Nephron (organoid): ENCODE data around the gene HGD.

Source experiments
- H3K27ac Mint-ChIP-seq, 3 experiments: 2 replicates each; pipeline ENCODE4 v1.8.0; 2020; ENCODE audit warnings: mixed read lengths in 3 of 3, mild to moderate bottlenecking in 2 of 3, moderate library complexity in 1 of 3
- H3K27me3 Mint-ChIP-seq: 2 replicates; pipeline ENCODE4 v1.8.0; 2021; ENCODE audit warnings: low read depth, mild to moderate bottlenecking, moderate library complexity, mixed read lengths
- H3K36me3 Mint-ChIP-seq: 2 replicates; pipeline ENCODE4 v1.8.0; 2020; ENCODE audit warnings: low read depth, mixed read lengths
- H3K4me1 Mint-ChIP-seq: 2 replicates; pipeline ENCODE4 v1.8.0; 2020; ENCODE audit warnings: mixed read lengths
- H3K4me3 Mint-ChIP-seq, 3 experiments: 2 replicates each; pipeline ENCODE4 v1.8.0; 2020; ENCODE audit warnings: mild to moderate bottlenecking in 3 of 3, mixed read lengths in 3 of 3, moderate library complexity in 2 of 3
- H3K9me3 Mint-ChIP-seq: 2 replicates; pipeline ENCODE4 v1.8.0; 2020; ENCODE audit warnings: mixed read lengths
- CTCF ChIP-seq, 3 experiments: fragments of 200-600 bp; sonication (generic); IDR thresholded peaks; one replicate each; pipeline ENCODE4 v1.5.0; 2021; ENCODE audit warnings: antibody characterized with exemption in 3 of 3; ENCODE audit not compliant: unreplicated experiment in 3 of 3

The HGD gene

GRCh38 chr3:120693439-120694171 lies 11.6 kb upstream of the HGD start:
- H3K4me3 Mint-ChIP-seq: no peak overlapping the region
- no peak for TF ChIP-seq CTCF (IDR thresholded peaks at IDR 0.05; ENCODE audit: unreplicated experiment in 3 of 3)
- H3K27ac Mint-ChIP-seq: peak overlapping the region in 2 of 3 experiments; percentile 30 to 55
- no peaks in the 10 kb centered on the region for H3K9me3 Mint-ChIP-seq
- no peaks in the 10 kb centered on the region for H3K4me1 Mint-ChIP-seq
- no peaks in the 10 kb centered on the region for H3K27me3 Mint-ChIP-seq
- peaks cover 4% of the 10 kb centered on the region for H3K36me3 Mint-ChIP-seq

GRCh38 chr3:120689395-120689794 lies 7.4 kb upstream of the HGD start:
- Mint-ChIP-seq H3K9me3 (no peaks in the 10 kb centered on the region), H3K27ac (no peak overlapping the region), H3K36me3 (peaks cover 4% of the 10 kb centered on the region), H3K4me1 (no peaks in the 10 kb centered on the region), H3K4me3 (no peak overlapping the region), H3K27me3 (no peaks in the 10 kb centered on the region)
- TF ChIP-seq CTCF (IDR thresholded peaks at IDR 0.05; ENCODE audit: unreplicated experiment in 3 of 3): no peak

GRCh38 chr3:120688121-120688520 lies 6.1 kb upstream of the HGD start:
- Mint-ChIP-seq H3K27ac (no peak overlapping the region), H3K36me3 (peaks cover 4% of the 10 kb centered on the region), H3K9me3 (no peaks in the 10 kb centered on the region), H3K4me1 (no peaks in the 10 kb centered on the region), H3K27me3 (no peaks in the 10 kb centered on the region), H3K4me3 (no peak overlapping the region)
- TF ChIP-seq CTCF (IDR thresholded peaks at IDR 0.05; ENCODE audit: unreplicated experiment in 3 of 3): no peak

DNA sequence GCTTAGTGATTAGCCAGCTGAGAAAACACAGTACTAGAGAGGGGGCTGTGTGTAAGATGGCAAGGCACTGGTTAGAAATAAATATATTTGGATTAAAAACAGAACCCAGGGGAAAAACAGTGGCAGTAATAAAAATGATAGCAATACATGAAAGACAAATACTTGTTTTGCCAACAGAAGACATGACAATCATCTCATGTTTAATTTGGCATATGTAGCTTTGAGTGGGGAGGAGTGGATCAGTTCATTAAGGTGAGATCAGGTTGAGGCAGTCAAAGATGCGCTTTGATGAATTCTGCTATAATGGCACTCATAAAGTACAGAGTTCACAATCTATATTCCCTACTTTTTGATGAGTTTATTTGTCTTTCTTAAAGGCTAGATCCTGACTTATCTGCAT lies 3.4 kb upstream of the HGD start:
- H3K9me3 Mint-ChIP-seq: no peaks in the 10 kb centered on the region
- H3K36me3 Mint-ChIP-seq: no peaks in the 10 kb centered on the region
- H3K4me3 Mint-ChIP-seq: no peak overlapping the region
- no peaks in the 10 kb centered on the region for H3K27me3 Mint-ChIP-seq
- peak overlapping the region in 1 of 3 experiments; percentile 9 for H3K27ac Mint-ChIP-seq
- peaks cover 9% of the 10 kb centered on the region for H3K4me1 Mint-ChIP-seq
- TF ChIP-seq CTCF (IDR thresholded peaks at IDR 0.05; ENCODE audit: unreplicated experiment in 3 of 3): no peak

DNA sequence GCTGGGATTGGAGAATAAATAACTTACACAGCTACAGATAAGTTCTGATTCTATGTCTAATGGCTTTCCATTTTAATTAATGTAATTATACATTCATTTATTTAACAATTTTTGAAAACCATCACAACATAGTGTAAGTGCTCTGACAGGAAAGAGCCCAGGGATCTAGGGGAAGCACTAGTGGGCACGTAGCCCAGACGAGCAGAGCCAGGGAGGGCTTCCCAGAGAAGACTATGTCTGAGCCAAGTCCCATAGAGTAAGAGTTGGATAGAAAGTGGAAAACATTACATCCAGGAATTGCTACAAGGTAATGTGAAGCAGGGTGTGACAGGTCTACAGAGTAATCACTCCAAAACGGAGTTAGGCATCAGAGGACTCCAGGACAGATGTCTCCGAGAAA lies 2.9 kb upstream of the HGD start:
- Mint-ChIP-seq H3K27me3 (no peaks in the 10 kb centered on the region), H3K4me1 (peaks cover 10% of the 10 kb centered on the region), H3K36me3 (no peaks in the 10 kb centered on the region), H3K4me3 (no peak overlapping the region), H3K27ac (peak overlapping the region in 1 of 3 experiments; percentile 9), H3K9me3 (no peaks in the 10 kb centered on the region)
- TF ChIP-seq CTCF (IDR thresholded peaks at IDR 0.05; ENCODE audit: unreplicated experiment in 3 of 3): no peak

- no peaks in the 10 kb centered on the region for H3K27me3 Mint-ChIP-seq
- no peaks in the 10 kb centered on the region for H3K9me3 Mint-ChIP-seq
- no peak overlapping the region for H3K4me3 Mint-ChIP-seq
- TF ChIP-seq CTCF (IDR thresholded peaks at IDR 0.05; ENCODE audit: unreplicated experiment in 3 of 3): no peak
- H3K27ac Mint-ChIP-seq: peak overlapping the region in 2 of 3 experiments; percentile 93 to 99
- no peaks in the 10 kb centered on the region for H3K36me3 Mint-ChIP-seq
- H3K4me1 Mint-ChIP-seq: peaks cover 21% of the 10 kb centered on the region
Observed at GRCh38 chr3:120683671-120684301, 1.7 kb upstream of the HGD start.
